Panc1 (cell line): ENCODE measurements around the gene PTTG1IP. TPM values are rescaled to one million over a fixed set of nuclear protein-coding genes. Genes with fewer than 3 reads are reported as not detected.

Experiments
- ATAC-seq: fragments of 200-7000 bp; cut with Tn5 transposase; 2 replicates; pipeline ENCODE4 v1.9.1; 2020; ENCODE audit warnings: mild to moderate bottlenecking, moderate library complexity
- BruUV-seq: library from RNA; stranded (reverse); fragments of 400-500 nt; replicated peaks from 2 replicates; lab custom pipeline; 2021; lab: Mats Ljungman, UMichigan
- CTCF ChIA-PET: fragments of 300-600 bp; sonication (Branson Sonifier 250); formaldehyde crosslinking; loops from one replicate; lab custom pipeline; 2022; ENCODE audit warnings: antibody characterized with exemption; lab: Charles Lee
- POLR2A ChIA-PET: fragments of 300-600 bp; sonication (Branson Sonifier 250); formaldehyde crosslinking; loops from one replicate; lab custom pipeline; 2022; ENCODE audit warnings: antibody characterized with exemption; lab: Charles Lee
- DNase-seq: peaks from one replicate; pipeline ENCODE4 v3.0.0-alpha.2; 2010; ENCODE audit warnings: low read depth, low spot score
- H3K27ac ChIP-seq: 2 replicates; pipeline ENCODE4 v1.5.1; 2011; ENCODE audit warnings: mild to moderate bottlenecking, low read length, inconsistent platforms
- H3K27me3 ChIP-seq: fragments of 200-500 bp; sonication (Bioruptor generic); 2 replicates; pipeline ENCODE4 v1.6.0; 2014; ENCODE audit warnings: low read length, inconsistent platforms; ENCODE audit not compliant: control insufficient read depth, insufficient read depth
- H3K36me3 ChIP-seq: fragments of 200-500 bp; sonication (Bioruptor generic); 2 replicates; pipeline ENCODE4 v1.5.1; 2014; ENCODE audit warnings: inconsistent platforms, mild to moderate bottlenecking, low read length, moderate library complexity; ENCODE audit not compliant: control insufficient read depth, insufficient read depth
- H3K4me1 ChIP-seq: 2 replicates; pipeline ENCODE4 v1.5.1; 2011; ENCODE audit warnings: inconsistent platforms, mild to moderate bottlenecking, low read length, moderate library complexity; ENCODE audit not compliant: control insufficient read depth, insufficient read depth
- H3K4me3 ChIP-seq, 2 experiments: 2 replicates each; pipeline ENCODE4 v1.5.1; 2011 to 2012; ENCODE audit warnings: low read depth in 2 of 2, low read length in 2 of 2, mild to moderate bottlenecking in 2 of 2, inconsistent platforms in 1 of 2, moderate library complexity in 1 of 2
- H3K9me3 ChIP-seq: fragments of 200-500 bp; sonication (Bioruptor generic); 2 replicates; pipeline ENCODE4 v1.5.1; 2014; ENCODE audit warnings: low read depth, mild to moderate bottlenecking, inconsistent platforms, low read length, moderate library complexity; ENCODE audit not compliant: control insufficient read depth, insufficient read depth
- CTCF ChIP-seq: fragments of 450-650 bp; IDR thresholded peaks from 2 replicates; pipeline ENCODE4 v1.5.1; 2017; ENCODE audit warnings: mild to moderate bottlenecking
- POLR2AphosphoS5 ChIP-seq: IDR thresholded peaks from 2 replicates; pipeline ENCODE4 v1.6.1; 2012; ENCODE audit warnings: mild to moderate bottlenecking, low read depth, low read length, moderate library complexity
- REST ChIP-seq, 2 experiments: IDR thresholded peaks; 2 replicates each; pipeline ENCODE4 v1.6.1; 2011 to 2012; ENCODE audit warnings: low read depth in 2 of 2, control low read depth in 1 of 2, low read length in 1 of 2, mild to moderate bottlenecking in 1 of 2, moderate library complexity in 1 of 2; ENCODE audit not compliant: insufficient read depth in 1 of 2
- SIN3A ChIP-seq: IDR thresholded peaks from 2 replicates; pipeline ENCODE4 v1.6.1; 2012; ENCODE audit warnings: low read depth, mild to moderate bottlenecking, low read length, moderate library complexity, borderline replicate concordance; ENCODE audit not compliant: insufficient read depth
- TCF7L2 ChIP-seq: IDR thresholded peaks from 2 replicates; pipeline ENCODE4 v1.6.1; 2011; ENCODE audit warnings: mild to moderate bottlenecking, low read depth, low read length, inconsistent platforms
- in situ Hi-C: cut with HindIII; loops from 2 replicates; pipeline ENCODE4 v1.10.0; 2016; ENCODE audit warnings: low sequenced_read_pairs, low pct_unique_long_range_greater_than_20kb
- intact Hi-C: fragments of 100-400 bp; cut with micrococcal nuclease; formaldehyde crosslinking; loops from one replicate; pipeline ENCODE4 v1.10.0; 2022; ENCODE audit not compliant: unreplicated experiment
- total RNA-seq: library from RNA; stranded (reverse); gene quantifications from one replicate; pipeline ENCODE4 v1.2.1, GENCODE V29; 2021; ENCODE audit not compliant: unreplicated experiment

Gene PTTG1IP
- total RNA-seq, 1 experiment from 2014 or later, result 226 TPM

GRCh38 chr21:44896561-44897286, 23.2 kb upstream of the PTTG1IP start:
- intact Hi-C loops, result no loop called here
- ChIA-PET CTCF (interaction anchor here (0.6 kb wide), 1 partner anchor 31 kb away, joined by 9 read pairs; no protein-coding TSS in a partner anchor), POLR2A (no interaction called here)
- Histone ChIP-seq H3K9me3 (no peaks in the 10 kb centered on the region), H3K4me3 (no peak overlapping the region), H3K4me1 (no peaks in the 10 kb centered on the region), H3K36me3 (no peaks in the 10 kb centered on the region), H3K27me3 (no peaks in the 10 kb centered on the region), H3K27ac (no peak overlapping the region)
- BruUV-seq, result no TSS peak
- in situ Hi-C loops, result no loop called here
- TF ChIP-seq CTCF (no peak), SIN3A (no peak), POLR2AphosphoS5 (no peak), TCF7L2 (no peak), REST (IDR thresholded peaks at IDR 0.05; ENCODE audit: insufficient read depth in 1 of 2, low read depth in 2 of 2, low read length in 1 of 2) (no peak)
- DNase-seq (no peak), ATAC-seq (no peak)

GRCh38 chr21:44895859-44896258, 22.4 kb upstream of the PTTG1IP start:
- H3K27me3 ChIP-seq, result no peaks in the 10 kb centered on the region
- CTCF ChIA-PET, result no interaction called here
- intact Hi-C loops, result no loop called here
- POLR2A ChIA-PET, result no interaction called here
- no peak overlapping the region for H3K27ac ChIP-seq
- TF ChIP-seq REST (IDR thresholded peaks at IDR 0.05; ENCODE audit: insufficient read depth in 1 of 2, low read depth in 2 of 2, low read length in 1 of 2) (no peak), CTCF (no peak), TCF7L2 (no peak), POLR2AphosphoS5 (no peak), SIN3A (no peak)
- H3K9me3 ChIP-seq, result no peaks in the 10 kb centered on the region
- no peak for DNase-seq
- no peaks in the 10 kb centered on the region for H3K4me1 ChIP-seq
- H3K4me3 ChIP-seq, result no peak overlapping the region
- no peak for ATAC-seq
- BruUV-seq, result no TSS peak
- in situ Hi-C loops, result no loop called here
- H3K36me3 ChIP-seq, result no peaks in the 10 kb centered on the region
